Duodenal mucosa (tissue), 2 donors: ENCODE measurements around the gene ERLEC1.
"Not testable (repeated sequence)": the region's sequence is repeated elsewhere in the genome, so short reads cannot be mapped to it uniquely, and the experiment has no call there.

Source experiments
- H3K27ac ChIP-seq: one replicate; pipeline ENCODE4 v1.7.0; 2013; ENCODE audit warnings: low read depth, low read length
- H3K27me3 ChIP-seq, 2 donors: one replicate each; pipeline ENCODE4 v1.7.0; 2013; ENCODE audit warnings: low read length in 2 of 2, control low read depth in 1 of 2; ENCODE audit not compliant: insufficient read depth in 2 of 2, control insufficient read depth in 1 of 2
- H3K36me3 ChIP-seq, 2 donors: one replicate each; pipeline ENCODE4 v1.7.0; 2013; ENCODE audit warnings: low read length in 2 of 2, control low read depth in 1 of 2; ENCODE audit not compliant: insufficient read depth in 2 of 2, control insufficient read depth in 1 of 2
- H3K4me1 ChIP-seq, 2 donors: one replicate each; pipeline ENCODE4 v1.7.0; 2013; ENCODE audit warnings: low read length in 2 of 2, control low read depth in 1 of 2; ENCODE audit not compliant: insufficient read depth in 2 of 2, control insufficient read depth in 1 of 2
- H3K4me3 ChIP-seq, 2 donors: one replicate each; pipeline ENCODE4 v1.7.0; 2013; ENCODE audit warnings: low read length in 2 of 2, low read depth in 1 of 2
- H3K9ac ChIP-seq, 2 donors: one replicate each; pipeline ENCODE4 v1.7.0; 2013; ENCODE audit warnings: low read length in 2 of 2, low read depth in 1 of 2
- H3K9me3 ChIP-seq, 2 donors: one replicate each; pipeline ENCODE4 v1.7.0; 2013; ENCODE audit warnings: low read length in 2 of 2, control low read depth in 1 of 2; ENCODE audit not compliant: control insufficient read depth in 1 of 2

Gene ERLEC1

DNA sequence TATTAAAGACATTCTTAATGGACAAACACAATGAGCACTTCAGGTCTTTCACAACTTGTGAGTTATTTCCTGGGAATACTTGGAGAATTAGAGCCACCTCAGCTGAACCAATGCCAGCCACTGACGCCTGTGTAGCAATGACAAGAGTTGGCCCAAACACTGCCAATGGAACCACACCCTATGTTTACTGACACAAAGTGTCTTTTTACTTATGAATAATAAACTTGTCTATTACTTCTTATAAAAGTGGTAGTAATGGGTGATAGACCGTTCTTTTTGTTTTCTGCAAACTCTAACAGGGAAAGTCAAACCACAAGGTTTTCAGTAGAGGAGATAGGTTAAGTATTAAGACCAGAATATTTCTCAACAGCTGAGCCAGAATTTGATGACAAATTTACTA, 31.7 kb upstream of the ERLEC1 start:
- Histone ChIP-seq H3K27ac (no peak overlapping the region), H3K27me3 (no peaks in the 10 kb centered on the region), H3K4me3 (no peak overlapping the region), H3K9ac (no peak overlapping the region), H3K4me1 (peaks cover 0 to 9% of the 10 kb centered on the region in 2 donors), H3K9me3 (no peaks in the 10 kb centered on the region), H3K36me3 (peaks cover 0 to 7% of the 10 kb centered on the region in 2 donors)

DNA sequence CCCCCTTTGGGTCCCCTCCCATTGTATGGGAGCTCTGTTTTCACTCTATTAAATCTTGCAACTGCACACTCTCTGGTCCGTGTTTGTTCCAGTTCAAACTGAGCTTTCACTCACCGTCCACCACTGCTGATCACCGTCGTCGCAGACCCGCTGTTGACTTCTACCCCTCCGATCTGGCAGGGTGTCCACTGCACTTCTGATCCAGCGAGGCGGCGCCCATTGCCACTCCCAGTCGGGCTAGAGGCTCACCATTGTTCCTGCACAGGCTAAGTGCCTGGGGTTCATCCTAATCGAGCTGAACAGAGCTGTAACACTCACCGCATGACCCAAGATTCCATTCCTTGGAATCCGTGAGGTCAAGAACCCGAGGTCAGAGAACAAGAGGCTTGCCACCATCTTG, 30.2 kb upstream of the ERLEC1 start:
- no peaks in the 10 kb centered on the region for H3K9me3 ChIP-seq
- no peaks in the 10 kb centered on the region for H3K27me3 ChIP-seq
- peaks cover 0 to 7% of the 10 kb centered on the region in 2 donors for H3K36me3 ChIP-seq
- no peak overlapping the region for H3K9ac ChIP-seq
- no peak overlapping the region for H3K27ac ChIP-seq
- no peak overlapping the region for H3K4me3 ChIP-seq
- H3K4me1 ChIP-seq = peaks cover 0 to 9% of the 10 kb centered on the region in 2 donors

DNA sequence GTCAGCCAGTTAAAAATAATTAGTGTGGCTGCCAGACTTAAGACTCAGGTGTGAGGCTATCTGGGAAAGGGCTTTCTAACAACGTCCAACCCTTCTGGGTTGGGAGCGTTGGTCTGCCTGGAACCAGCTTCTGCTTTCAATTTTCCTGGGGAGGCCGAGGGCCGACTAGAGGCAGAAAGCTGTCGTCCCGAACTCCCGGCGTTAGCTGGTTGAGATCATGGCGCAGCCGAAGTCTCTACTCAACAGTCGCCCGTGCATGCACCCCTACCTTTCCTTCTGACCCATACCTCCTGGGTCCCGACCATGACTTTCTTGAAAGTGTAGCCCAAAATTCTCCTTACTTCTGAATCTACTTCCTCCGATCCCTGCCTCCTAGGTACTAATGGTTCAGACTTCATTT, 29.6 kb upstream of the ERLEC1 start:
- H3K9ac ChIP-seq, H3K36me3 ChIP-seq, H3K4me3 ChIP-seq: not testable (repeated sequence)

DNA sequence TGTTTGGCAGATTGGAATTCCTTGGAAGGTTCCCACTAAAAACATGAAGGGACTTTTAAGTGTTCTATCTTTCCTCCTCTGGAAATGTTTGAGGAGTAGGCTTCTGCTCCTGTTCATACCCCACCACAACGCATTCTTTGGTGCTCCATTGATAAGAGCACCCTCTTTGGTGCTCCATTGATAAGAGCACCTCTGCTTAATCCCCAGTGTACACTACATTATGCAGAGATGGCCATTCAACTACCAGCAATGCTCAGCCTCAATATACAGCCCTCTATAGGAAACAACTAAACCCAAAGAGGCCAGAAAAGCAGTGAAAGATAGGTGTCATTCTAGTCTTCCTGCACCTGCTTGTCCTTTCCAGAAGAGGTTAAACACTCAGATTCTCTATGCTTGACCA, 21.1 kb upstream of the ERLEC1 start:
- peaks cover 23 to 39% of the 10 kb centered on the region in 2 donors for H3K4me1 ChIP-seq
- H3K9me3 ChIP-seq = no peaks in the 10 kb centered on the region
- no peak overlapping the region for H3K9ac ChIP-seq
- H3K36me3 ChIP-seq = peaks cover 0 to 10% of the 10 kb centered on the region in 2 donors
- no peaks in the 10 kb centered on the region for H3K27me3 ChIP-seq
- H3K27ac ChIP-seq = no peak overlapping the region
- H3K4me3 ChIP-seq = no peak overlapping the region

More for the DNA sequence above, 29.6 kb upstream of the ERLEC1 start:
- H3K9me3 ChIP-seq, H3K4me1 ChIP-seq, H3K27ac ChIP-seq, H3K27me3 ChIP-seq: not testable (repeated sequence)

DNA sequence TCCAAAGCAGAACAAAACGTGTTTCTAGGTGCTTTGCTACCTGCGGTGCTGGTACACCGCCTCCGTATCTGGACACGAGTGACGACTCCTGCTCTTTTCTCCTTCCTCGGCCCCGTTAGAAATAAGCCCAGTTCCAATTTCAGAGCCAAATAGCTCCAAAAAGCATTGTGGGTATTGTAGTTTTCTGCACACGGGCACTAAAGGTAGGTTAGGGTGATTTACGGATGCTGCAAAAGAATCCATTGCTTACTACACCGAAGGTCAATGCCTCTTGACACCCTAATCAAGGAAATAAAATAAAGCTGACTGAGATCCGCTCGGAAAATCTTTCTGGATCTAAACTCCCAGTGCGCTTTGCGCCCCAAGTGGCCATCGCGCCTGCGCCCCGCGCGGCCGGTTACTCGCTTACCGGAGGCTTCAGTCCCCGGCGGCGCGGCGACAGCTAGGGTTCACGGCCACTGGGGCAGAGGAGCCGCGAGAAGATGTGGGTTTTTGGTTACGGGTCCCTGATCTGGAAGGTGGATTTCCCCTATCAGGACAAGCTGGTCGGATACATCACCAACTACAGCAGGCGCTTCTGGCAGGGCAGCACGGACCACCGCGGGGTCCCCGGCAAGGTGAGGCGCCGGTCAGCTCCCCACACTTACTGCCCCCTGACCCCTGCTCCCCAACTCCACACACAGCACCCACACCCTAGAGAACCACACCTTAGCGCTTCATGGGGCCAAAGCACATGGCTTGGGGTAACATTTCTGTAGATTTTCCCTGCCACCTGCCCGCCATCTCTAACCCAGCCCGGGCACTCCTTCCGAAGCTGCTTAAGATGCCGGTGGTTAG, 19.2 kb upstream of the ERLEC1 start, which contains the start of gene CHAC2:
TSS of gene CHAC2 (plus strand) at position 400 of the 837 bp plus-strand sequence. CDS start at position 483, 83 bp downstream.
- Histone ChIP-seq H3K27me3 (no peaks in the 10 kb centered on the region), H3K9me3 (no peaks in the 10 kb centered on the region), H3K4me1 (peaks cover 23 to 39% of the 10 kb centered on the region in 2 donors), H3K36me3 (peaks cover 0 to 8% of the 10 kb centered on the region in 2 donors), H3K9ac (peak within 1 kb of the TSS; percentile 76 to 87), H3K27ac (peak within 1 kb of the TSS; percentile 26), H3K4me3 (peak within 1 kb of the TSS; percentile 96 to 97)

DNA sequence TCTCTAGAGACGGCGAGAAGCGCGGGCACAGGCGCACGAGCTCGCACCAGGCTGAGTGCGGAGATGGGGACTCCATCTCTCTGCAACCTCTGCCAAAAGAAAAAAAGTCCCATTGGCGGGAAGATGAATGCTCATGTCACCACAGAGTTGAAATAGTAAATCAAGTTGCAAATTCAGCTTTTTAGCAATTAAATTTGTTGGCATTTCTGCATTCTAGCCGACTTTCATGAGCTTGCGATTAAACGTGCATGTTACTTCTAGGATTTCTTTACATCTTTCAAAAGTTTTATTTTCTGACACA, 18.7 kb upstream of the ERLEC1 start:
- Histone ChIP-seq H3K9ac (peak overlapping the region; percentile 76 to 87), H3K36me3 (peaks cover 0 to 2% of the 10 kb centered on the region in 2 donors), H3K4me1 (peaks cover 23 to 39% of the 10 kb centered on the region in 2 donors), H3K4me3 (peak overlapping the region; percentile 96 to 97), H3K9me3 (no peaks in the 10 kb centered on the region), H3K27ac (peak overlapping the region; percentile 26), H3K27me3 (no peaks in the 10 kb centered on the region)

DNA sequence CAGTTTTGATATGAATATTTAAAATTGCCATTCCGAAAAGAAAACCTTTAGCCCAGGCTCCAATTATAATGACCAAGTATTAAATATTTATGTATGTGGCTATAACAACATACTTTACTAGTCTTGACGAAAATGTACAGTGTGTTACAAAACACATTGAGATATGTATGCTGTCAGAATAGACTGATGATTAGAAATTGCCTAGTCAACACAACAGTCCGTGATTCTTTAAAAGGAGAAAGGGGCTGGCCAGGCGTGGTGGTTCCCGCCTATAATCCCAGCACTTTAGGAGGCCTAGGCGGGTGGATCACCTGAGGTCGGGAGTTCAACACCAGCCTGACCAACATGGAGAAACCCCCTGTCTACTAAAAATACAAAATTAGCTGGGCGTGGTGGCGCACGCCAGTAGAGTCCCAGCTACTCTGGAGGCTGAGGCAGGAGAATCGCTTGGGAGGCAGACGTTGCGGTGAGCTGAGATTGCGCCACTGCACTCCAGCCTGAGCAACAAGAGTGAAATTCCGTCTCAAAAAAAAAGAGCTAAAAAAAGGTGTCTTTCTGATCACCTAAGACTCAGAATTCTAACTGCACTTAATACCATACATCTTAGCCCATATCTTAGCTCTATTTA, 17.4 kb upstream of the ERLEC1 start:
- H3K27me3 ChIP-seq = no peaks in the 10 kb centered on the region
- no peak overlapping the region for H3K9ac ChIP-seq
- H3K4me1 ChIP-seq = peaks cover 20 to 37% of the 10 kb centered on the region in 2 donors
- H3K36me3 ChIP-seq = peaks cover 0 to 6% of the 10 kb centered on the region in 2 donors
- no peak overlapping the region for H3K4me3 ChIP-seq
- H3K27ac ChIP-seq = no peak overlapping the region
- no peaks in the 10 kb centered on the region for H3K9me3 ChIP-seq

DNA sequence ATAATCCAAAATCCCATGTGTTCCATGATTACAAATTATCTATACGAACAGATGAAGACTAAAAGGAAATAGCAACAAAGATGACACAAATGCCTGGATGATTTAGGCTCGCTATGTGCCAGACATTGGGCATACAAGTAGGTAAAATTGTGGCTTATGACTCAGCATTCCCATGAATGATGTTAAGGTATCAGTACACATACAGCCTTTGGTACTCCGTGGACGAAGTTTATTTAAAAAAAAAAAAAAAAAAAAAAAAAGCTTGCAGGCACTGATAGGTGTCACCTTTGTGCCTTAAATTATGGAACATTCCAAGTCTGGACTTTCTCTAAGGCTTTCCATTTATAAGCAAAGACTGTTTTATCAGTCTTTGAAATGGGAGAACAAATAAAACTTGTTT, 16.6 kb upstream of the ERLEC1 start:
- Histone ChIP-seq H3K9me3 (no peaks in the 10 kb centered on the region), H3K4me3 (no peak overlapping the region), H3K36me3 (peaks cover 0 to 6% of the 10 kb centered on the region in 2 donors), H3K27ac (no peak overlapping the region), H3K4me1 (peaks cover 18 to 31% of the 10 kb centered on the region in 2 donors), H3K9ac (no peak overlapping the region), H3K27me3 (no peaks in the 10 kb centered on the region)

DNA sequence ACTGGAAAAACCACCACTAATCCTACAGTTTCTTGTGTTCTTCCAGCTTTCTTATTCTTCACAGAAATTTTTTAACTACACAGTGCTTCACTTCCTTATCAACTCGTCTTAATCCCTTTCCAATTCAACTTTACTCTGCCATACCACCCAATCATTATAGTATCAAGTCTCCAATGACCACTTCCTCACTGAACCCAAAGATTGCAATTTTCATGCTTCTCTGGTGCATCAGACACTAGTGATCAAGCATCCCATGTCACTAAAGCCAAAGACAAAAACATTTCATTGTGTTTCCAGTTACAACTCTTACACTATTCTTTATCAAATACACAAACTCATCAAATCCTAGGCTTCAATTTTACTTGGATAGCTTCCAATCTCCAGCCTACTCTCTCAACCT, 9.7 kb upstream of the ERLEC1 start:
- H3K27me3 ChIP-seq = no peaks in the 10 kb centered on the region
- H3K4me3 ChIP-seq = no peak overlapping the region
- H3K36me3 ChIP-seq = peaks cover 0 to 13% of the 10 kb centered on the region in 2 donors

DNA sequence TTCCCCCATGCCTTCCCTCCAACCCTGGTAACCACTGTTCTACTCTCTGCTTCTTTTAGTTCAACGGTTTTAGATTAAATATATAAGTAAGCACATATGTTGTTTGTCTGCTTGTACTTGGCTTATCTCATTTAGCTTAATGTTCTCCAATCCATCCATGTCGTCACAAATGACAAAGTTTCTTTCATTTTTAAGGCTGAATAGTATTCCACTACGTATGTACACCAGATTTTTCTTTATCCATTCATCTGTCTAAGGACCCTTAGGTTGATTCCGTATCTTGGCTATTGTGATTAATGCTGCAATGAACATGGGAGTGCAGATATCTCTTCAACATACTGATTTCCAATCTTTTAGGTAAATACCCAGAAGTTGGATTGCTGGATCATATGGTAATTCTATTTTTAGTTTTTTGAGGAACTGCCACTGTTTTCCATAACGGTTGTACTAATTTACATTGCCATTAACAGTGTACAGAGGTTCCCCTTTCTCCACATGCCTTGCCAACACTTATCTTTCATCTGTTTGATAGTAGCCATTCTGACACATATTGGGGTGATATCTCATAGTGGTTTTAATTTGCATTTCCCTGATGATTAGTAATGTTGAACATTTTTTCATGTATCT, 8.2 kb upstream of the ERLEC1 start:
- H3K27me3 ChIP-seq = no peaks in the 10 kb centered on the region
- H3K9me3 ChIP-seq = no peaks in the 10 kb centered on the region
- H3K27ac ChIP-seq = no peak overlapping the region
- no peak overlapping the region for H3K4me3 ChIP-seq
- H3K9ac ChIP-seq = no peak overlapping the region
- H3K4me1 ChIP-seq = no peaks in the 10 kb centered on the region
- H3K36me3 ChIP-seq = peaks cover 0 to 14% of the 10 kb centered on the region in 2 donors

More for the DNA sequence above, 9.7 kb upstream of the ERLEC1 start:
- no peaks in the 10 kb centered on the region for H3K4me1 ChIP-seq
- H3K27ac ChIP-seq = no peak overlapping the region
- H3K9ac ChIP-seq = no peak overlapping the region
- H3K9me3 ChIP-seq = no peaks in the 10 kb centered on the region
